C1 segment of cervical spinal cord (tissue), 14 donors: ENCODE results near the gene BNIP1.

Source experiments
- DNase-seq, 14 donors: peaks; one replicate each; lab custom pipeline; 2025; lab: John Stamatoyannopoulos, UW

Gene BNIP1

GRCh38 chr5:173165177-173166016, 21.1 kb downstream of the BNIP1 start:
- DNase-seq, result no peak

- DNase-seq, result no peak
Observed at GRCh38 chr5:173172166-173172565, 27.8 kb downstream of the BNIP1 start.

DNA sequence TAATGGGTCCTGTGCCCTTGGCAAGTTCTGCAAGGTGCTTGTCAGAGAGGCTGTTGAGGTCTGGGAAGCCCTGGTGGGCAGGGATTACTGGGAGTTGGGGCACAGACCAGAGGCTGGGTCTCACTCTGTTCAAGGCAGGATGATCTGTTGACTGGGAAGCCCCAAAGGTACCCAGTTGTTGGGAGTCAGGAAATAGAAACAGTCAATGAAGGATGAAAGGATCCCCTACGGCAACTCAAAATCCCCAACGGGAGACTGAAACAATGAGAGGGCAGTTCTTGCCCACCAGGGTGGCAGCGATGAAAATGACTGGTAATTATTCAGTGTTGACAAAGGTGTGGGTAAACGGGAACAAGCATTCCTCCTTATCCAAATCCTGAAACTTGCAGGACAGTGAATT, 31.2 kb downstream of the BNIP1 start:
- no peak for DNase-seq

DNA sequence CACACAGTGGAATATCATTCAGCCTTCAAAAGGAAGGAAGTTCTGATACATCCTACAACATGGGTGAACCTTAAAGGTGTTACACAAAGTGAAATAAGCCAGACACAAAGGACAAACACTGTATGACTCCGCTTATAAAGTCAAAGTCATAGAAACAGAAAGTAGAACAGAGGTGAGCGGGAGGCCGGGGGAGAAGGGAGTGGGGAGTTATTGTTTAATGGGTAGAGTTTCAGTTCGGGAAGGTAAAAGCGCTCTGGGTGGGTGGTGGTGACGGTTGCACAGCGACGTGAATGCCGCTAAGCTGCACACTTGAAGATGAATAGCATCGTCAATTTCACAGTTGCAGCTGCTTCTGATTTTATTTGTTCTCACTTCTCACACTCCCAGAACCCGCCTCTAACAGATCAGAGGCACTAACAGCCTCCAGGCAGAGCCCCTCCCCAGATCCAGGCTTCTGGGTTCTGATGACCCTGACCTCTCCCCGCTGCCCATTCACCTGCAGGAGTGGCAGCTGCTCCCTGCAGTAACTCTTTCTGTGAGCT, 34.1 kb downstream of the BNIP1 start:
- no peak for DNase-seq

DNA sequence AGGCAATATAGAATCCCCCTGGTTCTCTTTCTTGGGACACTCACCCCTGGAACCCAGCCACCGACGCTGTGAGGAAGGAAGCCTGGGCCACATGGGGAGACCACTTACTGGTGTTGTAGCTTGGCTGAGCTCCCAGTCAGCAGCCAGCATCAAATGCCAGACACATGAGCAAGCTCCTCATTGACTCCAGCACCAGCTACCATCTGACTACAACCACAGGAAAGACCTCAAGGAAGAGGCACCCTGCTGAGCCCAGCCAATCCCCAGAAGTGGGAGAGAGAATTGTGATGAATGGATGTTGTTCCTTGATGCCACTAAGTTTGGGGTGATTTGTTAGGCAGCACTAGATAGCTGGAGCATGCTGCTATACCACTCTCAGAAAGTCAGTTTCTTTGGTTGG, 36.0 kb downstream of the BNIP1 start:
- no peak for DNase-seq

GRCh38 chr5:173187054-173187743, 42.9 kb downstream of the BNIP1 start:
- DNase-seq, result no peak

DNA sequence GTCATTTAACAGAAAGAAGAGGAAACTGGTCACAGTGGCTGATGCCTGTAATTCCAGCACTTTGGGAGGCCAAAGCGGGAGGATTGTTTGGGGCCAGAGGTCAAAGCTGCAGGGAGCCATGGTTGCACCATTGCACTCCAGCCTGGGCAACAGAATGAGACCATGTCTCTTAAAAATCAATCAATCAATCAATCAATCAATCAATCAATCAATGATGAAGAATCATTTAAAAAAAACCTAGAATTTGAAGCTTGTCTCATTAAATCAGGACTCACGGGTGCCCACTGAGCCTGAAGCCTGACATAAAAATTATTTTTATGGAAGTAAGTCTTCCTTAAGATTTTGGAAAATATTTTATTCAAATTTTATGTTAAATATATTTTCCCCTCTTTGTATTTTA, 43.9 kb downstream of the BNIP1 start:
- no peak for DNase-seq

GRCh38 chr5:173191015-173191414, 46.7 kb downstream of the BNIP1 start:
- DNase-seq, result no peak

- DNase-seq, result no peak
Observed at GRCh38 chr5:173191561-173191960, 47.2 kb downstream of the BNIP1 start.

- no peak for DNase-seq
Observed at GRCh38 chr5:173192561-173192960, 48.2 kb downstream of the BNIP1 start.

DNA sequence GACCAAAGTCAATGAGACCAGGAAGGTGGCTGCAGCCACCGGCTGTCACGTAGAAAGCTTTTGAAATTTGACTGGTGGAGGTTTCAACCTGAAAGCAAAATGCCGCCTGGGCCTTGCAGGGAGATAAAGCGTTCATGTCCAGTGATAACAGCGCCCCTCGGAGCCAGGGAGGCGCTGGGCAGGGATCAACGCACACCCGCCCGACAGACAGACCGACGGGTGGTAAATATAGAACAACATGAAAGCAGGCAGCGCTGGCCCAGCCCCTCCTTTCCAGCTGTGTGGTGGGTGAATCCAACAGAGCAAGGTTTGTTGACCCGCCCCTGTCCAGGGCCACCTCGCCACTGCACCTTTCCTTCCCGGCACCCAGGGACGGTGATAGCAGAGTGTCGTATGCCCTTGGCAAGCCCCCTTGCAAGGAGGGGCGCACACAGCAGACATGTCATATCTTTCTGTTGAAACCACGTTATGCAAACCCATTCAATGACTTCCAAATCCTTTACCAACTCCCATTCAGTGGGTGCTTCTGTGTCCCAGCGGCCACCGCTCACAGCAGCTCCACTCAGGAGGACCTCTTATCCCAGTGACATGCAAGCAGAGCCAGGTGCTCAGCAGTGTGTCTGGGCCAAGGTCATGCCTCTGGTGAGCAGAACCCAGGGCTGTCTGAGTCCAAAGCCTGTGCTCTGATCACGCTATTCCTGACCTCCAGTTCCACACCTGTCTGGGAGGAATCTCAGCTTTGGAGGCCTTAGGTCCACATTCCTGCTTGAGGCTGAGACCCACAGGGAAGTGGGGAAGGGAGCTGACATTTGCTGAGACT, 52.0 kb downstream of the BNIP1 start:
- no peak for DNase-seq

- DNase-seq, result no peak
Observed at GRCh38 chr5:173197375-173197891, 53.1 kb downstream of the BNIP1 start.

- no peak for DNase-seq
Observed at GRCh38 chr5:173198049-173198448, 53.7 kb downstream of the BNIP1 start.

GRCh38 chr5:173200356-173200755, 56.0 kb downstream of the BNIP1 start:
- no peak for DNase-seq

- DNase-seq, result no peak
Observed at GRCh38 chr5:173201636-173202265, 57.4 kb downstream of the BNIP1 start.

DNA sequence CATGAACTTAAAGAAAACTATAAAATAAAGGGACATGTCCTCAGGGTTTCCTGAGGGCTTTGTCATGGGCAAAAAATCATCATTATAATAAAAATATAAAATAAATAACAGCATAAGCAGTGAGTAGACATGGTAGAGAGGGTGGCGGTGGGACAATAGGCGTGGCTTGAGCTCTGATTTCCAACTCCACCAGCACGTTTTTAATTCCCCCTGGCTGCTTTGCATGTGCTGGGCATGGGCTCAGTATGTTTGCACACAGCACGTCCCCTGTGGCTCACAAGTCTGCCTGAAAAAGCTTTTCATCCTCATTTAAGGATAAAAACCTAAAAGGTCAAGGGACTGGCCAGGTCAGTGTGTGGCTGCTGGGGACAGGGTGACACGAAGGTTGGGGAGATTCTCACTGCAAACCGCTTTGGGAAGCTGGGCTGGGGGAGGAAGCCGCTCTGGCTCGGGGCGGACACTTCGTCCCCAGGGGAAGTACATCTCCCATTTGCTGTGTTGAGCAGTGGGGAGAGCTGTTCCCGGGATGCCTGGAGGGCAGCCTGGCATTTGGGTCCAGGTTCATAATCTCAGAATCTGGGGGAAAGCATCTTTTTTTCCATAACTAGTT, 58.0 kb downstream of the BNIP1 start:
- DNase-seq, result no peak

- DNase-seq, result no peak
Observed at GRCh38 chr5:173204185-173204979, 60.1 kb downstream of the BNIP1 start.

DNA sequence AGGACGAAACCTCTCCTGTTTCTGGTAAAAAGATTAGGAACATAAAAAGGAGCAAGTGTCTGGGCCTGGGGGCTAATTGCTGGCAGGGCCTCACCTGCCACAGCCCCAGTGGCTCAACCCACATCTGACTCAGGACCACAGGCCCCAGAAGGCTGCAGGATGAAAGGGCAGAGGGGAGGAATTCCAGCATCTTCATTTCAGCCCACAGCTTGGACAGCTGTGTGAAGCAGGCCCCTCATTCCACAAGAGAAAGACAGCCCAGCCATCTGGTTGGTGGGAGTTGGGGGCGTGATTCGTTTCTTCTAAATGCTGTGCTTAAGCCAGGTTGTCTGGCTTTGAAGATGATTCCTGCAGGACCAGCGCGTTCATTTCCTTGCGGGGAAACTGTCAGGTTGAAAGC, 61.6 kb downstream of the BNIP1 start:
- no peak for DNase-seq

DNA sequence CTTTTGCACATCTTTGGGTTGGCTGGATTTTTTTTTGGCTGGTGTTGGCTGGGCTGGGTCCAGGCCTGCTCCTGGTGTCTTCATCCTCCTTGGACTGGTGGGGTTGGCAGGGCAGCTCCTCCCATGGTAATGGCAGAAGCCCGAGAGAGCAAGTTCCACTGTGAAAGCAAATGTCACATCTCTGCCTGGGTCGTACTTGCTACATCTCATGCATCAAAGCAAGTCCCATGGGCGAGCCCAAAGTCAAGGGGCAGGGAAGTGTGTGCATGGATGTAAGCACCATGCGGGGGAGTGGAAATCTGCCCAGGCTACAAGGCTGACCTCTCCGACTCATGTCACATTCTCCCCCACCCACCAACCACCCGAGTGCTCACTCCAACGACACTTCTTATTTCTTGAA, 64.0 kb downstream of the BNIP1 start:
- DNase-seq, result no peak

GRCh38 chr5:173210877-173211276, 66.5 kb downstream of the BNIP1 start:
- DNase-seq, result no peak
